Liver (tissue), 3 donors: ENCODE measurements around the gene ANK3.

Experiments
- SP1 ChIP-seq: IDR thresholded peaks from 2 replicates; pipeline ENCODE4 v1.6.1; 2018; ENCODE audit warnings: antibody characterized with exemption, mild to moderate bottlenecking
- TF ChIP-seq, protein P1 (sequence below): fragments of 150-350 bp; IDR thresholded peaks from 2 replicates; pipeline ENCODE4 v1.5.1; 2017; ENCODE audit warnings: improper control_type of control experiment, low read depth, low read length; ENCODE audit not compliant: missing input control
- TF ChIP-seq, protein P2 (sequence below): IDR thresholded peaks from 2 replicates; pipeline ENCODE4 v1.6.1; 2016; ENCODE audit warnings: antibody characterized with exemption
- donor health status: healthy.
- donor health status: healthy.

DNA sequence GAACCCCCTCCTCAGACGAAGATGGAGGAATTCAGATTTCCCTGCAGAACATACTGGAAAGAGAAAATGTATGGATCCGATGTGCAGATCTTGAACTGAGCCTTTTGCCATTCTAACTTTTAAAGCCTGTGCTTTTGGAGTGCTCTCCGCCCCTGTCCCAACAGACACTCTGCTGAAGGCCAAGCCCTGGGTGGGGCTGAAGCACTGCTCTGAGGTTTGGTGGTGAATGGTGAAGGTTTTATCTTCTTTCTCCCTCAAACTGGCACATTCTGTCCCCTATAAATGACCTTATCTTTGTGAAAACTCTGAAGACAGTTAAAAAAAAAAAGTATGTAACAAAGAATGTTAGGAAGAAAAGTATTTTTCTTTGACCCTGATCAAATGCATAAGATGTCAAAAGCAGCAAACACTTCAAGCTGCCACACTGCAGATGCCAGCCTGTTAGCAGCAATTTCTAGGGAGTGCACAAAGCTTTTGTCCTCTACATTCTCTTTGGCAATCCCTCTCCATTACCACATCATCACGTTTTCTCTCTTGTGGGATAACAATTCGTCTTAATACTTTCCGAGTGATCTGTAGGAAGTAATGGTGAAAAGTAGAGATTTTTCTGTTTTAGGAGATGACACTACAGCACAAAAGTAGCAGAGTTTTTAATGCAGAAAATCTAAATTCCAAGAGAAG, 346.0 kb downstream of the ANK3 start:
- TF ChIP-seq, protein P1, sequence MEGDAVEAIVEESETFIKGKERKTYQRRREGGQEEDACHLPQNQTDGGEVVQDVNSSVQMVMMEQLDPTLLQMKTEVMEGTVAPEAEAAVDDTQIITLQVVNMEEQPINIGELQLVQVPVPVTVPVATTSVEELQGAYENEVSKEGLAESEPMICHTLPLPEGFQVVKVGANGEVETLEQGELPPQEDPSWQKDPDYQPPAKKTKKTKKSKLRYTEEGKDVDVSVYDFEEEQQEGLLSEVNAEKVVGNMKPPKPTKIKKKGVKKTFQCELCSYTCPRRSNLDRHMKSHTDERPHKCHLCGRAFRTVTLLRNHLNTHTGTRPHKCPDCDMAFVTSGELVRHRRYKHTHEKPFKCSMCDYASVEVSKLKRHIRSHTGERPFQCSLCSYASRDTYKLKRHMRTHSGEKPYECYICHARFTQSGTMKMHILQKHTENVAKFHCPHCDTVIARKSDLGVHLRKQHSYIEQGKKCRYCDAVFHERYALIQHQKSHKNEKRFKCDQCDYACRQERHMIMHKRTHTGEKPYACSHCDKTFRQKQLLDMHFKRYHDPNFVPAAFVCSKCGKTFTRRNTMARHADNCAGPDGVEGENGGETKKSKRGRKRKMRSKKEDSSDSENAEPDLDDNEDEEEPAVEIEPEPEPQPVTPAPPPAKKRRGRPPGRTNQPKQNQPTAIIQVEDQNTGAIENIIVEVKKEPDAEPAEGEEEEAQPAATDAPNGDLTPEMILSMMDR: no peak
- no peak for TF ChIP-seq SP1
- TF ChIP-seq, protein P2, sequence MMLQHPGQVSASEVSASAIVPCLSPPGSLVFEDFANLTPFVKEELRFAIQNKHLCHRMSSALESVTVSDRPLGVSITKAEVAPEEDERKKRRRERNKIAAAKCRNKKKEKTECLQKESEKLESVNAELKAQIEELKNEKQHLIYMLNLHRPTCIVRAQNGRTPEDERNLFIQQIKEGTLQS: no peak
